GM19025 (cell line): ENCODE data around the gene FANCM.

Experiments used
- ATAC-seq: cut with Tn5 transposase; IDR thresholded peaks from one replicate; pipeline ENCODE4 v1.9.1; 2021; ENCODE audit warnings: mild to moderate bottlenecking, low read depth, moderate library complexity; ENCODE audit not compliant: unreplicated experiment

FANCM gene

GRCh38 chr14:45135659-45136395 lies at the start of gene FANCM:
Gene FANCM, plus strand, starts transcription at chr14:45135930. Its CDS starts 102 bp downstream, at chr14:45136032.
- ATAC-seq = peak; percentile 19

GRCh38 chr14:45089813-45090212 lies 45.9 kb upstream of the FANCM start:
- ATAC-seq = peak; percentile 40

GRCh38 chr14:45091710-45092109 lies 44.0 kb upstream of the FANCM start:
- no peak for ATAC-seq

GRCh38 chr14:45094275-45094674 lies 41.5 kb upstream of the FANCM start:
- ATAC-seq = no peak

GRCh38 chr14:45095143-45095542 lies 40.6 kb upstream of the FANCM start:
- ATAC-seq = no peak

- no peak for ATAC-seq
Measured at GRCh38 chr14:45096218-45096617, 39.5 kb upstream of the FANCM start.

GRCh38 chr14:45103806-45104205 lies 31.9 kb upstream of the FANCM start:
- ATAC-seq = no peak

GRCh38 chr14:45104561-45104960 lies 31.2 kb upstream of the FANCM start:
- ATAC-seq = no peak

- no peak for ATAC-seq
Measured at GRCh38 chr14:45112896-45113781, 22.6 kb upstream of the FANCM start.

- no peak for ATAC-seq
Measured at GRCh38 chr14:45114327-45114726, 21.4 kb upstream of the FANCM start.

GRCh38 chr14:45118594-45118993 lies 17.1 kb upstream of the FANCM start:
- no peak for ATAC-seq

GRCh38 chr14:45120096-45120495 lies 15.6 kb upstream of the FANCM start:
- no peak for ATAC-seq

- ATAC-seq = no peak
Measured at GRCh38 chr14:45123271-45123670, 12.5 kb upstream of the FANCM start.

- ATAC-seq = no peak
Measured at GRCh38 chr14:45125754-45126153, 10.0 kb upstream of the FANCM start.

GRCh38 chr14:45128963-45129629 lies 6.6 kb upstream of the FANCM start:
- ATAC-seq = no peak

GRCh38 chr14:45133683-45134050 lies 2.1 kb upstream of the FANCM start:
- ATAC-seq = no peak

- ATAC-seq = peak; percentile 90
Measured at GRCh38 chr14:45134051-45134958, 1.4 kb upstream of the FANCM start, which contains the start of gene FKBP3. Gene FKBP3, minus strand, starts transcription at chr14:45134481. Its CDS starts 25 bp downstream, at chr14:45134456.

GRCh38 chr14:45135156-45135555 lies 574 bp upstream of the FANCM start:
- no peak for ATAC-seq

- ATAC-seq = no peak
Measured at GRCh38 chr14:45136399-45136798, 669 bp downstream of the FANCM start.

GRCh38 chr14:45140661-45141187 lies 5.0 kb downstream of the FANCM start:
- no peak for ATAC-seq
